HepG2 (cell line): ENCODE data around the gene EMC8. TPM values are rescaled to one million over a fixed set of nuclear protein-coding genes. Genes with fewer than 3 reads are reported as not detected.
A peak's percentile ranks its signal among the peaks of the same experiment; 100 is the strongest.

Source experiments
- ATAC-seq: fragments of 200-7000 bp; cut with Tn5 transposase; 3 replicates; pipeline ENCODE4 v1.9.1; 2020; ENCODE audit warnings: mild to moderate bottlenecking, moderate library complexity
- BruUV-seq: library from RNA; stranded (reverse); fragments of 400-500 nt; replicated peaks from 2 replicates; lab custom pipeline; 2021; lab: Mats Ljungman, UMichigan
- CTCF ChIA-PET: fragments of 300-600 bp; formaldehyde crosslinking; extraction: SDS; loops from one replicate; lab custom pipeline; 2021; ENCODE audit warnings: low total read pairs, inconsistent platforms, low intra/inter-chr PET ratio; lab: Yijun Ruan, JAX
- POLR2A ChIA-PET: fragments of 350-600 bp; sonication (Branson Sonifier 250); formaldehyde crosslinking; loops from one replicate; lab custom pipeline; 2020; ENCODE audit warnings: antibody characterized with exemption, inconsistent platforms; lab: Yijun Ruan, JAX
- DNase-seq: peaks from one replicate; pipeline ENCODE4 v3.0.0-alpha.2; 2015; ENCODE audit warnings: low spot score
- FAIRE-seq: peaks from 3 replicates; lab custom pipeline; 2011; peaks lifted over from hg19 to GRCh38; lab: Jason Lieb, UNC
- H2AFZ ChIP-seq: one replicate; pipeline ENCODE4 v1.6.1; 2011; ENCODE audit warnings: low read length, inconsistent platforms
- H3K27ac ChIP-seq: fragments of 300-600 bp; 3 replicates; pipeline ENCODE4 v1.8.0; 2011; ENCODE audit warnings: mixed run types, mild to moderate bottlenecking, mixed read lengths, low read length, inconsistent platforms; ENCODE audit not compliant: insufficient read depth; ENCODE audit errors: extremely low read length
- H3K27me3 ChIP-seq, 2 experiments: fragments of 200-600 bp in 1 of 2; 2 replicates in 1 of 2; 3 replicates in 1 of 2; pipeline versions ENCODE4 v1.6.0 to v1.8.0; 2011; ENCODE audit warnings: low read length in 2 of 2, mild to moderate bottlenecking in 2 of 2, moderate library complexity in 2 of 2, inconsistent platforms in 1 of 2; ENCODE audit not compliant: insufficient read depth in 2 of 2, control insufficient read depth in 1 of 2
- H3K36me3 ChIP-seq, 2 experiments: fragments of 200-600 bp in 1 of 2; replicated peaks in 1 of 2; 2 replicates in 1 of 2; 3 replicates in 1 of 2; pipeline versions ENCODE4 v1.5.1 to v1.8.0; 2011; ENCODE audit warnings: low read length in 2 of 2, inconsistent platforms in 1 of 2; ENCODE audit not compliant: insufficient read depth in 2 of 2, control insufficient read depth in 1 of 2
- H3K4me1 ChIP-seq: 2 replicates; pipeline ENCODE4 v1.5.1; 2012; ENCODE audit warnings: low read length, inconsistent platforms; ENCODE audit not compliant: insufficient read depth
- H3K4me2 ChIP-seq: 2 replicates; pipeline ENCODE4 v1.6.0; 2011; ENCODE audit warnings: low read depth, low read length, inconsistent platforms
- H3K4me3 ChIP-seq, 3 experiments: fragments of 200-600 bp in 1 of 3; sonication (generic), shearing (Covaris generic) in 1 of 3; replicated peaks in 1 of 3; 2 replicates each; pipeline ENCODE4 v1.5.1; 2011 to 2016; ENCODE audit warnings: low read length in 3 of 3, inconsistent platforms in 2 of 3, low read depth in 2 of 3, mild to moderate bottlenecking in 2 of 3, control low read depth in 1 of 3, mixed read lengths in 1 of 3; ENCODE audit not compliant: insufficient read depth in 1 of 3
- H3K79me2 ChIP-seq: one replicate; pipeline ENCODE4 v1.6.1; 2011; ENCODE audit warnings: low read length, inconsistent platforms; ENCODE audit not compliant: insufficient read depth
- H3K9ac ChIP-seq: 2 replicates; pipeline ENCODE4 v1.6.0; 2011; ENCODE audit warnings: mild to moderate bottlenecking, low read depth, low read length, inconsistent platforms; ENCODE audit not compliant: insufficient read depth
- H3K9me3 ChIP-seq: 2 replicates; pipeline ENCODE4 v1.5.1; 2012; ENCODE audit warnings: mild to moderate bottlenecking, low read length
- H4K20me1 ChIP-seq: 2 replicates; pipeline ENCODE4 v1.6.0; 2011; ENCODE audit warnings: inconsistent platforms, mild to moderate bottlenecking, low read length, moderate library complexity; ENCODE audit not compliant: insufficient read depth
- AGO2 ChIP-seq: fragments of 200-400 bp; formaldehyde crosslinking; optimal IDR thresholded peaks from 2 replicates; pipeline ENCODE3; 2017; ENCODE audit warnings: mild to moderate bottlenecking, low read depth, low read length, moderate library complexity
- FOXO1 ChIP-seq: sonication (generic); formaldehyde crosslinking; IDR thresholded peaks from 2 replicates; pipeline ENCODE4 v1.4.0; 2020; ENCODE audit warnings: missing genetic modification reagents
- HNF4A ChIP-seq: sonication (generic); formaldehyde crosslinking; IDR thresholded peaks from 2 replicates; pipeline ENCODE4 v1.4.0; 2020; ENCODE audit warnings: missing genetic modification reagents
- MXD1 ChIP-seq: sonication (generic); formaldehyde crosslinking; IDR thresholded peaks from 2 replicates; pipeline ENCODE4 v1.4.0; 2020; ENCODE audit warnings: mild to moderate bottlenecking, missing genetic modification reagents
- MYPOP ChIP-seq: sonication (generic); formaldehyde crosslinking; IDR thresholded peaks from 2 replicates; pipeline ENCODE4 v1.8.1; 2023; ENCODE audit warnings: mild to moderate bottlenecking, moderate library complexity, missing genetic modification reagents
- ZNF792 ChIP-seq: IDR thresholded peaks from 2 replicates; pipeline ENCODE4 v1.6.1; 2016
- WGBS: methylation state at CpG from one replicate; pipeline ENCODE4 v1.1.6; 2017; ENCODE audit warnings: low lambda C conversion rate; 5-methylcytosine and 5-hydroxymethylcytosine counted together
- in situ Hi-C: cut with HindIII; loops from 2 replicates; pipeline ENCODE4 v1.10.0; 2017; ENCODE audit warnings: low pct_unique_long_range_greater_than_20kb; ENCODE audit not compliant: extremely low pct_ligation_motif_present
- intact Hi-C: fragments of 100-400 bp; cut with micrococcal nuclease; formaldehyde crosslinking; loops from one replicate; pipeline ENCODE4 v1.10.0; 2022; ENCODE audit not compliant: unreplicated experiment
- polyA plus RNA-seq, 8 experiments: library from polyadenylated mRNA; depleted of rRNA in 3 of 8; stranded (reverse) in 7 of 8; unstranded in 1 of 8; fragments of >200 nt; fragmentation: Illumina TruSeq in 4 of 8; extraction: Trizol in 4 of 8; gene quantifications; 2 replicates each; pipeline versions ENCODE4 v1.2.1 to v1.2.3, GENCODE V29; 2011 to 2016; ENCODE audit warnings: low read depth in 4 of 8, missing spikeins in 1 of 8, mixed read lengths in 1 of 8; ENCODE audit not compliant: insufficient read depth in 1 of 8
- total RNA-seq, 5 experiments: library from RNA; depleted of rRNA; stranded (reverse); fragments of >200 nt; fragmentation: Illumina TruSeq; extraction: Trizol; gene quantifications; 2 replicates each; pipeline ENCODE4 v1.2.3, GENCODE V29; 2016; ENCODE audit warnings: low read depth in 1 of 5
- TF ChIP-seq, protein P1 (sequence below): sonication (generic); formaldehyde crosslinking; IDR thresholded peaks from 2 replicates; pipeline ENCODE4 v1.8.0; 2023; ENCODE audit warnings: mild to moderate bottlenecking, missing genetic modification reagents

The EMC8 gene
- total and polyA plus RNA-seq, 2 of the 13 experiments (the other 11 are each of a cell fraction or from before 2014, with no cell fraction given): 55.0 to 76.0 TPM

DNA sequence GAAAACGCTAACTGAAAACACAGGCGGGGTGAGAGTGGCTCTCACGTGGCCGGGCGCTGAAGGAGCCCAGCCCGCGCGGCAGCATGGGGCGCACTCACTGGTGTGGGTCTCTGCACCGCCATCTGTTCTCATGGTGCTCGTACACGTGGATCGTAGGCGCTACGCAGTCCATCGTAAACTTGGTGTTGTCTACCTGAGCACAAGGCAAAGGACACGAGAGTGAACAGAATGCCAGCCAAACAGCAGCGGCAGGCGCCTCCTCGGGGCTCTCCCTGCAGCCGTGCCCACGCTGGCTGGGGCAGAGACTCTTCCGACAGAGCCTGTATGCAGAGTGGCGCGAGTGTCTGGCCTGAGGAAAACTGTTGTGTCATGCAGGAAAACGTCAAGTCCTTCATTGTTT is 19.1 kb downstream of the EMC8 start:
- intact Hi-C loops: no loop called here
- POLR2A ChIA-PET: interaction anchor here (0.6 kb wide), 1 partner anchor 1023 kb away, joined by 3 read pairs; no protein-coding TSS in a partner anchor

DNA sequence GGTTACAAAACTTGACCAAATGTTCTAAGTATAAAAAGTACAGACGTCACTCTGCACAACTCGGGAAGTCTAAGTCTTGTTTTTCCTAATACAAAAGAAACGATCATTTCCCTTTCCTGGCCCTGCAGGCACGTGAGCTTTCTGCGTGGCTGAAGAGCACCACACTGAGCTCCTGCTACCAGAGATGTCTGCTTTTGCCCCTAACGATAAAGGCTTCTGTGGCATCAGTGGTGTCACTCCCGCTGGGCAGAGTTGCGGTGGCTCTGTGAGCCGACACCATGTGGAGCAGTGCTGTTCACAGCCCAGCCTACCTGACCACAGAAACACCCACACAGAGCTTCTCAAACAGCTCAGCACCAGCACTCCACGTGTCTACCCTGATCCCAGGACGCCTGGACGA is 20.5 kb downstream of the EMC8 start:
- Histone ChIP-seq H4K20me1 (peaks cover 13% of the 10 kb centered on the region; the same call in 1 of the 2 replicates), H3K27ac (no peak overlapping the region), H3K79me2 (no peaks in the 10 kb centered on the region), H3K4me2 (no peak overlapping the region), H3K27me3 (no peaks in the 10 kb centered on the region), H3K4me1 (peaks cover 25% of the 10 kb centered on the region), H3K36me3 (peaks cover 22 to 61% of the 10 kb centered on the region in 2 experiments), H3K9ac (no peak overlapping the region), H3K4me3 (no peak overlapping the region), H3K9me3 (no peaks in the 10 kb centered on the region), H2AFZ (no peak overlapping the region)
- ChIA-PET CTCF (no interaction called here), POLR2A (no interaction called here)
- no peak for ATAC-seq
- DNase-seq: no peak
- intact Hi-C loops (no loop called here), in situ Hi-C loops (no loop called here)
- no peak for FAIRE-seq
- TF ChIP-seq AGO2: peak; percentile 46
- TF ChIP-seq, protein P1, sequence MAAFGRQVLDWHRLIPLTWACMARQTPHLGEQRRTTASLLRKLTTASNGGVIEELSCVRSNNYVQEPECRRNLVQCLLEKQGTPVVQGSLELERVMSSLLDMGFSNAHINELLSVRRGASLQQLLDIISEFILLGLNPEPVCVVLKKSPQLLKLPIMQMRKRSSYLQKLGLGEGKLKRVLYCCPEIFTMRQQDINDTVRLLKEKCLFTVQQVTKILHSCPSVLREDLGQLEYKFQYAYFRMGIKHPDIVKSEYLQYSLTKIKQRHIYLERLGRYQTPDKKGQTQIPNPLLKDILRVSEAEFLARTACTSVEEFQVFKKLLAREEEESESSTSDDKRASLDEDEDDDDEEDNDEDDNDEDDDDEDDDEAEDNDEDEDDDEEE (CRISPR knock-in tag): no peak
- WGBS: over 99% methylated on average over 12 of the region's 12 CpGs
- no TSS peak for BruUV-seq

More for the DNA sequence above, 19.1 kb downstream of the EMC8 start:
- Histone ChIP-seq H3K27ac (no peak overlapping the region), H3K4me3 (no peak overlapping the region), H3K9me3 (no peaks in the 10 kb centered on the region), H3K79me2 (peaks cover 5% of the 10 kb centered on the region), H3K4me2 (no peak overlapping the region), H2AFZ (no peak overlapping the region), H3K27me3 (no peaks in the 10 kb centered on the region), H3K9ac (no peak overlapping the region), H4K20me1 (peaks cover 13% of the 10 kb centered on the region; the same call in 1 of the 2 replicates), H3K36me3 (peaks cover 22 to 66% of the 10 kb centered on the region in 2 experiments), H3K4me1 (peaks cover 25% of the 10 kb centered on the region)
- ATAC-seq (no peak), FAIRE-seq (no peak)
- no TSS peak for BruUV-seq
- 94% methylated on average over 25 of the region's 26 CpGs for WGBS
- in situ Hi-C loops: no loop called here
- TF ChIP-seq FOXO1 (CRISPR knock-in tag): no peak
- TF ChIP-seq MYPOP: no peak
- no peak for TF ChIP-seq ZNF792 (CRISPR knock-in tag)
- TF ChIP-seq MXD1 (CRISPR knock-in tag): 0 out of 2 replicates have a peak, but pooled peaks have one; percentile 20
- no peak for TF ChIP-seq HNF4A
- peak; percentile 19 for TF ChIP-seq AGO2
- TF ChIP-seq, all 625 proteins: peak for 2
- CTCF ChIA-PET: no interaction called here
- DNase-seq: no peak
